ENCODE data around the gene CFP.
"Not testable (repeated sequence)": the region's sequence is repeated elsewhere in the genome, so short reads cannot be mapped to it uniquely, and the experiment has no call there.

Gene CFP

GRCh38 chrX:47637546-47638195, 7.9 kb upstream of the CFP start:
- no peak for DNase-seq

GRCh38 chrX:47634871-47635575, 5.3 kb upstream of the CFP start:
- no peak for DNase-seq

GRCh38 chrX:47633689-47634590, 4.2 kb upstream of the CFP start:
- DNase-seq = no peak

- DNase-seq = no peak
These were observed 2.9 kb upstream of the CFP start for GRCh38 chrX:47632666-47633065.

- no peak for DNase-seq
These were observed 1.9 kb upstream of the CFP start for GRCh38 chrX:47631676-47632075.

GRCh38 chrX:47628982-47629381, 748 bp downstream of the CFP start:
- DNase-seq = no peak

GRCh38 chrX:47625365-47625764, 4.4 kb downstream of the CFP start:
- DNase-seq = no peak

- DNase-seq = no peak
These were observed 6.1 kb downstream of the CFP start for GRCh38 chrX:47623540-47624027.

GRCh38 chrX:47621851-47622250, 7.9 kb downstream of the CFP start:
- no peak for DNase-seq

GRCh38 chrX:47620303-47620685, 9.4 kb downstream of the CFP start:
- no peak for DNase-seq

- DNase-seq = peak; percentile 48
These were observed 10.0 kb downstream of the CFP start, which contains the start of gene SYN1 for GRCh38 chrX:47619486-47620302. Gene SYN1 (minus strand): TSS chrX:47619857. CDS start chrX:47619728, 129 bp downstream.

- DNase-seq = no peak
These were observed 10.7 kb downstream of the CFP start for GRCh38 chrX:47618923-47619485.

- no peak for DNase-seq
These were observed 15.1 kb downstream of the CFP start for GRCh38 chrX:47614618-47615017.

GRCh38 chrX:47613082-47613481, 16.6 kb downstream of the CFP start:
- no peak for DNase-seq

- DNase-seq = no peak
These were observed 17.3 kb downstream of the CFP start for GRCh38 chrX:47612418-47612817.

GRCh38 chrX:47611926-47612325, 17.8 kb downstream of the CFP start:
- no peak for DNase-seq

- no peak for DNase-seq
These were observed 18.2 kb downstream of the CFP start for GRCh38 chrX:47611489-47611888.

- DNase-seq = no peak
These were observed 19.2 kb downstream of the CFP start for GRCh38 chrX:47610511-47610910.

GRCh38 chrX:47608130-47608810, 21.5 kb downstream of the CFP start:
- DNase-seq = no peak

GRCh38 chrX:47607091-47607490, 22.6 kb downstream of the CFP start:
- DNase-seq = no peak

GRCh38 chrX:47605024-47605423, 24.7 kb downstream of the CFP start:
- DNase-seq = no peak

GRCh38 chrX:47603125-47603524, 26.6 kb downstream of the CFP start:
- not testable (repeated sequence) for DNase-seq

All from T1000 (cell line).